Activated CD4-positive, alpha-beta T cell treated with anti-CD3 and anti-CD28 coated beads for 4 hours (primary cell): Measurements from ENCODE around the gene EXO1.
"Not testable (repeated sequence)": the region's sequence is repeated elsewhere in the genome, so short reads cannot be mapped to it uniquely, and the experiment has no call there.

Experiments used
- DNase-seq, 2 donors: peaks; one replicate each; pipeline ENCODE4 v3.0.0-alpha.2; 2020

The EXO1 gene

GRCh38 chr1:241847796-241848685 is at the start of gene EXO1:
EXO1 (plus strand) TSS chr1:241848204; CDS start chr1:241850426, 2,222 bp downstream.
- peak; percentile 83 for DNase-seq

DNA sequence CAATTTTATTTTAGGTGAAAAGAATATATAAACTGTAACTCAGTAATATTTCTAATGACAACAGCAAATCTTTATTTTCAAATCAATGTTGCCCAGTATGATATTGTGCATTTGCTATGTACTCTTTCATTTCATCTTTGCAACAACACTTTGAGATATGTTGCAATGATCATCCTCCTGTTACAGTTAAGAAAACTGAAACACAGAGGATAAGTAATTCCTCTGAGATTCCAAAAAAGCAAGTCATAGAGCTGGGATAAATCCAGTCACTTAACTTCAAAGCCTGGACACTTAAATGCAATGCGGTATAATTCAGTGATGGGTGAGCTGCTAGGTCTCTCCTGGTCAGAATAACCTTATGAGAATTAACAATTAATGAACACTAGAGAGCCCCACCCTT is 48.6 kb upstream of the EXO1 start:
- no peak for DNase-seq

DNA sequence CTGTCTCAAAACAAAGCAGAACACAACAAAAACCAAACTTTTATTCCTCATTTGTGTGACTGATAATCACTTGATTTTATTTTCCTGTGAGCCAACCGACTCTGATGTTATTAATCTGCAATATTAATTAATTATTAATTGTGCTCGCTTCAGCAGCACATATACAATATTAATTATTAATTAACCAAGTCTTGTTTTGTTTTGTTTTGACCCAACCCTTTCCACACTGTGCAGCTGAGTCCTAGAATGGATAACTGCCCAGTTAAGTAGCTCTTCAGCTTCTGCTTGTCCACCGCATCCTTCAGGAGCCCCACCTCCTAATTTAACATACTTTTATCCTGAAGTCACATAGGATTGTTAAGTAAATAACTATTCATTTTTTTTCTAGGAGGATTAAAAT is 47.4 kb upstream of the EXO1 start:
- no peak for DNase-seq

DNA sequence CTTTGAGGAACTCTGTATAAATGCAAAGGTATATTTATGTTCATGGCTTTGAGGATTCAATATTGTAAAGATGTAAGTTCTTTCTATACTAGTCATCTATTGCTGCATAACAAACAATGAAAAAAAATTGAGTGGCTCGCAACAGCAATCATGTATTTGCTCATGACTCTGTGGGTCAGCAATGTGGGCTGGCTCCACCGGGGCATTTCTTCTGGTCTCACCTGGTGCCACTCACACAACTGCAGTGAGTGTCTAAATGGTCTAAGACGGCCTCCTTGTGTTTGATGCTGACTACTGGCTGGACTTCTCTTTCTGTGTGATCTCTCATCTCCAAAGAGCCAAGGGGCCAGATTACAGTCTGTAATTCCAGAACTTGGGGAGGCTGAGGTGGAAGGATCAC is 45.1 kb upstream of the EXO1 start:
- no peak for DNase-seq

DNA sequence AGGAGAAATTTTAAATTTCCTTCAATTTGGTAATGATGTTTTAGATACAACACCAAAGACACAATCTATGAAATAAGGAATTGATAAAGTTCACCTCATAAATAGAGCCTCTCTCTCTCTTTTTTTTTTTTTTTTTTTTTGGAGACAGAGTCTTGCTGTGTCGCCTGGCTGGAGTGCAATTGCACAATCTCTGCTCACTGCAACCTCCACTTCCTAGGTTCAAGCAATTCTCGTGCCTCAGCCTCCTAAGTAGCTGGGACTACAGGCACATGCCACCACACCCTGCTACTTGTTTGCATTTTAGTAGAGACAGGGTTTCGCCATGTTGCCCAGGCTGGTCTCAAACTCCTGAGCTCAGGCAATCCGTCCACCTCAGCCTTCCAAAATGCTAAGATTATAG is 43.3 kb upstream of the EXO1 start:
- DNase-seq: not testable (repeated sequence)

DNA sequence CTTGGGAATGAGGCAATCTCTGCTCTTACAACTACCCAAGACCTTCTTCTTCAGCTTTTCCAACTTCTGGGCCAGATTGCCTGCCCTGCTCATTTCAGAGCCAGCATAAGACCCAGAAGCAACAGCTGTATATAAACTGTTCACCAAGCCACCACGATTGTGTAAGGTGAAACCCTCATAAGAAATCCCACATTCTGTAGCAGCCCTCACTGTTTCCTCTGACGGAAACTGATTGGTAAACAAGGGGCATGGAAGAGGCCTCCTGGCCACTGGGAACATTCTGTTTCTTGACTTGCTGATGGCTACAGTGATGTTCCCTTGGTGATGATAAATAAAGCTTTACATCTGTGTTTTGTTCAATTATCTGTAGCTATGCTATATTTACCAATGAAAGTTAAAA is 39.7 kb upstream of the EXO1 start:
- DNase-seq: no peak

DNA sequence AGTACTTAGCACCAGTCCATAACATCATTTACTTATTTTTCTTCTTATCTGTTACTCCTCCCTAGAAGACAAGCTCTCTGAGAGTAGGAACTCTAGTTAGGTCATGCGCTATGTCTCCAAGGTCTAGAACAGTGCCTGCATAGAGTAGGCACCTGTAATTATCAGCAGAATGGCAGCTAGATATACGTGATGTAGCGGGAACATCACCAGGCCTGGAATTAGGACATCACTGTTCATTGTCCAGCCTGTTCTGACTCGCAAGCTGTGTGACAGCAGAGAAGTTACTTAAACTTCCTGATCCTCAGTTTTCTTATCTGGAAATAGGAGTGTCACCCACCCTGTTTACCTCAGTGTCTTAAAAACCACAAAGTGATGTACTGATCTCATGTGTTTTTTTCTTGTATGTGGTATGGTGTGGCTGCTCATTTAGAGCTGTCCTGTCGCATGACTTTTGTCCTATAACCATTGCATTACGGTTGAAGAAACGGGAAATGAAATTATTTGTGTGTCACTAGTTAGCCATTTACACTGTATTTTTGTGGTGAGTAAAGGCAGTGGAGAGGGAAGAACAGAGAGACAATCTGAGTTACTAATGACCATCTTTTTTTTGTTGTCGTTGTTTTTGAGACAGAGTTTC is 37.1 kb upstream of the EXO1 start:
- DNase-seq: no peak

GRCh38 chr1:241813768-241814320 is 34.2 kb upstream of the EXO1 start:
- no peak for DNase-seq

GRCh38 chr1:241816008-241816407 is 32.0 kb upstream of the EXO1 start:
- DNase-seq: no peak

GRCh38 chr1:241817331-241817792 is 30.6 kb upstream of the EXO1 start:
- DNase-seq: no peak

DNA sequence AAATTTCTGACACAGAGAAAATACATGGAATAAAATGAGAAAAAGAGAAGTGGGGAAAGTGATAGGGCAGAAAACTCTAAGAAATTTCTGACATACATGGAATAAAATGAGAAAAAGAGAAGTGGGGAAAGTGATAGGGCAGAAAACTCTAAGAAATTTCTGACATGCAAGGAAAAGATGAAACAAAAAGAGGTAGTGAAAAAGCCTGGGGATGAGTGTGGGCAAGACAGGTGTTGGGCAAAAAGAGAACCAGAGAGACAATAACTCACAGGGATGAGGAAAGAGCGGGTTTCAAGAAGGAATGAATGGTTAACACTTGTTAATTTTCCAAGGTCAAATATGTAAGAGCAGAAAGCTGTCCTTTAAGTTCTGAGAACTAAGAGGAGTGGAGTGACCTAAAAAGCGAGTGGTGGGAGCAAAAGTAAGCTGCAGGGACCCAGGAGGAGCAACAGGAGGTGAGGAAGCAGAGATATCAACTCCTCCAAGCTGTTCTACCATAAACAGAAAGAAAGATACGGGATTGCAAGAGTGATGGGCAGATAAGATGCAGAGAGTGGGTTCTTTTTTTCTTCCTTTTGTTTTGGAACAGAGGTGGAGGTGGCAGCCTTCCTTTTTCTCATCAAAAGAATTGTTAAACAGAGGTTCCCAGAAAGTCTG is 29.9 kb upstream of the EXO1 start:
- DNase-seq: no peak

GRCh38 chr1:241819340-241819866 is 28.6 kb upstream of the EXO1 start:
- DNase-seq: no peak

GRCh38 chr1:241821363-241821762 is 26.6 kb upstream of the EXO1 start:
- DNase-seq: no peak

DNA sequence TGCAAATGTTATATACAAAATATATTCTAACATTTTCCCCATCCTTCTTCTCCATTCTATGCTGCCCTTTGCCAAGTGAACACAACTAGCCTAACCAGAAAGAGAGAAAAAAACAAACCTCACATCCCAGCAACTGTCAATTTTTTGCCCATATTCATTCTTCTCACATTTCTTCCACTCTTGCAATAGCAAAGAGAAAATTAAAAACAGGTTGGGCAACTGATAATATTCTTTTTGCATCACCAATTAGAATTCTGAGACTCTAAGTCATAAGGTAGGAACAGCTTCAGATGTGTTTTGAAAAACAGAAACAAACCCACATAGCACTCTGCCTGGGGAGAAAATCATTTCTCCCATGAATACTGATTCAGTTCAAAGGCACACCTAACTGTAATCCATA is 25.2 kb upstream of the EXO1 start:
- no peak for DNase-seq

DNA sequence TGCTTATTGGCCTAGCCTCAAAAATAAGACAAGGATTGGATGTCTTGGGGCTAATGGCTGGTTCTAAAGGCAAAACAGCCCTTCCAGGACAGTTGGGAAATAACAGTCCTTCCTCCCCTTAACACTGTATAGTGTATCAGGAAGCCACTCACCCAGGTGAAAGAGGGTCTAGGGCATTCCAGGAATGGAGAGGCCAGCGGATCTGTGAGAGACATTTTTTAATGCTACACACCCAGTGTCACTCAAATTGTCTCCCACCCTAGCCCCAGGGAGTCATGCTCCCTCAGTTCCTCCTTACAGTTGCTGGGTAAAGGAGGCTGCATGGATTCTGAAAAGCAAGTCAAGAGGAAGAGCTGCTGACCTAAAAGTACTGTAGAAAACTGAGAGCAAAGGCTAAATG is 24.1 kb upstream of the EXO1 start:
- no peak for DNase-seq

DNA sequence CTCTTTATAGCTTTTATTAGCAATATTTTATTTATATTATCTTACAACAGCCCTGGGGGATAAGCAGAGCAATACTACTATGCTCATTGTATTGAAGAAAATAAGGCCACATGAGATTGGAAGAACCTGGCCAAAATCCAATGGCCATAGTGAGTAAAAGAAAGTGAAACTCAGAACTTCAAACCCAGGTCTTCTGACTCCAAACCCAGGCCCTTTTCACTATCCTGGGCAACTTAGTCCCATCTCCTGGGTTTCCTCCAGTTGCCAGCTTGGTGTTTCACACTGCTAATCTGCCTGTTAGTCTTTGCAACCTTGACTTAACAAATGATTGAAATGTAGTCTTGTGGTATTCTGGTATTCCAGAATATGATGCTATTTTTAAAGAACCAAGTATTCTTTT is 22.4 kb upstream of the EXO1 start:
- no peak for DNase-seq

GRCh38 chr1:241826613-241827012 is 21.4 kb upstream of the EXO1 start:
- DNase-seq: not testable (repeated sequence)

GRCh38 chr1:241827264-241827663 is 20.7 kb upstream of the EXO1 start:
- no peak for DNase-seq

GRCh38 chr1:241828463-241829021 is 19.5 kb upstream of the EXO1 start:
- no peak for DNase-seq

DNA sequence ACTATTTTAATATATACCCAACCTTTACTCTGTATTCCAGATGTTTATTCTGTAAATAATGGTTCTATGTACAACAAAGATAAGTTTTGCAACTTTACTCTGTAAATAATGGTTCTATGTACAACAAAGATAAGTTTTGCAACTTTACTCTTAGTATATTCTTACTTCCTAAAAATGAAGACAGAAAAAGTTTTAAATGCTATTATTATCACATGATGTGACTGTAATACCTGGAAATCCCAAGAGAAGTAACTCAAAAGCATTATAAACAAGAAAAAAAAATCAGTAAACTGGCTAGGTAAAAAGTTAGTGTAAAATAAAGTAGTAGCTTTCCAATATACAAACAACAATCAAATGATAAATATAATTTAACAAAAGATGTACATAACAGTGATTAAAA is 18.5 kb upstream of the EXO1 start:
- DNase-seq: no peak

DNA sequence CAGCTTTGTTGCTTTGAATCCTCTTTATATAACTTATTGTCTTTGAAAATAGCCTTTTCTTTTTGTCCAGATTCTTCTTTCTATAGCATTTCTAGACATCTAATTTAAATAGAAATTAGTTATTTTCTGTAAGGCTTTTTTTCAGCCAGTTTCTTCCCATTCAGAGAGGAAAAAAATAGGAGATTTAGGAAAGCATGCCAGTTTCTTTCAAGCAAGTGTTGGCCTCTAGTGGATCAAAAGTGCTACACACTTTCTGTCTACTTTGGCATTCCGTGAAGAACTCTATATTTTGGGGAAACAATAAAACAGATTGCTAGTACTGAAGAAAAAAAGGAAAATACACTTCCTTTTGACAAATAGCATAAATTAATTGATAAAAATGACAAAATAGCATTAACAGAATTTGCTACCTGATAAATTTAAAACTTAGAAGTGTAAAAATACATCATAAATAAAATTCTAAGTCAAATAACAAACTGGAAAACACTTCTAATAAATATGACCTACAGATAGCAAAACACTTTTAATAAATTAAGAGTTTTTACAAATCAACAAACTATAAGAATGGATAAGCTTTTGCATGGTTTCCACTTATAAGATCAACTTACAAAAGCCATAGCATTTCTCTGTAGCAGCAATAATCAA is 13.1 kb upstream of the EXO1 start:
- no peak for DNase-seq

DNA sequence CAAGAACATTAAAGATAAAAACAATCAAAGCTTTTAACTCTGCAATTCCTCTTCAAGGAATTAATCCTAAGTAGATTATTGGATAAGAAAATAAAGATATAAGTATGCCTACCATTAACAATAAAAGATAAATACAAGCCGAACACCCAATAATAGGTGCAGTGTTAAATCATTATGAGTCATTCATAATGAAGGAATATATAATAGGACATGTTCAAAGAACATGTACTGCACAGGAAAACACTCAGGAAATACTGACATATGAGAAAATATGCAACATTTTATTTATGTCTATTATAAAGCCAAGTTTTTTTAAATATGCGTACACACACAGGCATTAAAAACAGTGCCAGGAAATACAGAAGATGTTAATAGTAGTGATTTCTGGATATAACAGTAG is 11.1 kb upstream of the EXO1 start:
- no peak for DNase-seq
